Esophagus squamous epithelium (tissue), 4 donors: Measurements from ENCODE around the gene PLEKHG2.

Experiments
- CTCF ChIP-seq, 6 experiments: fragments of 450-650 bp in 4 of 6; fragments of 200-600 bp in 2 of 6; sonication (generic) in 2 of 6; IDR thresholded peaks; one replicate each; pipeline ENCODE4 v1.5.1; 2016 to 2019; ENCODE audit warnings: antibody characterized with exemption in 6 of 6, mild to moderate bottlenecking in 4 of 6, moderate library complexity in 4 of 6
- POLR2A ChIP-seq, 4 donors: fragments of 450-650 bp; IDR thresholded peaks; one replicate each; pipeline ENCODE4 v1.6.1; 2017; ENCODE audit warnings: antibody characterized with exemption in 4 of 4, mild to moderate bottlenecking in 4 of 4, moderate library complexity in 3 of 4

GRCh38 chr19:39446365-39447084, 34.1 kb downstream of the PLEKHG2 start:
- TF ChIP-seq CTCF (IDR thresholded peaks at IDR 0.05) (no peak), POLR2A (IDR thresholded peaks at IDR 0.05) (no peak)
